CD4-positive, alpha-beta T cell treated with Interleukin-4 for 1 hour (primary cell): Measurements from ENCODE around the gene GABRB3.
"Not testable (repeated sequence)": the region's sequence is repeated elsewhere in the genome, so short reads cannot be mapped to it uniquely, and the experiment has no call there.

ENCODE experiments used
- DNase-seq, 2 donors: peaks; one replicate each; pipeline ENCODE4 v3.0.0-alpha.2; 2020 to 2022

The GABRB3 gene

DNA sequence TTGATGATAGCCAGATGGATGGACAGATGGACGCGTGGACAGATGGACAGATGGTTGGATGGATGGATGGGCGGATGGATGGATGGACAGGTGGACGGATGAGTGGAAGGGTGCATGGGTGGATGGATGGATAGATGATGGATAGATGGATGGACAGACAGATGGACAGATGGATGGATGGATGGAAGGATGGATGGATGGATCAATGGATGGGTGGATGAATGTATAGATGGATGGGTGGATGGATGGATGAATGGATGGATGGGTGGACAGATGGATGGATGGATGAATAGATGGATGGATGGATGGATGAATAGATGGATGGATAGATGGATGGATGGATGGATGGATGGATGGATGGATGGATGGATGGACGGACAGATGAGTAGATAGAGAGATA lies 40.9 kb downstream of the GABRB3 start:
- no peak for DNase-seq

DNA sequence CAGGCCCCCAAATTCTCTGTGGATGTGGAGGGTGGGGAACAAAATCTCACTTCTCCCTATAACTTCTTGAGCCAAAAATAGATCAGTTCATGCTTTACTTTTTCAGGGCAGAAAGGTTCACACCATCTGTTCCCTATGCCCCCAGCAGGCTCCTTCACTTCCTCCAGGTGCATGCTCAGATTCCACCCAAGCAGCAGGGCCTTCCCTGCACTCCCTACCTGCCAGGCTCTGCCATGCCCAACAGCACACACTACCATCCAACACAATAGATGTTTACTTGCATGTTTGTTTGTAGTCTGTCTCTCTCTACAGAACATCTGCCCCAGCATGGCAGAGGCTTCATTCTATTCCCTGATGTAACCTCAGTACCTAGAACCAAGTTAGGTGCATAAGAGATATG lies 43.3 kb downstream of the GABRB3 start:
- no peak for DNase-seq

DNA sequence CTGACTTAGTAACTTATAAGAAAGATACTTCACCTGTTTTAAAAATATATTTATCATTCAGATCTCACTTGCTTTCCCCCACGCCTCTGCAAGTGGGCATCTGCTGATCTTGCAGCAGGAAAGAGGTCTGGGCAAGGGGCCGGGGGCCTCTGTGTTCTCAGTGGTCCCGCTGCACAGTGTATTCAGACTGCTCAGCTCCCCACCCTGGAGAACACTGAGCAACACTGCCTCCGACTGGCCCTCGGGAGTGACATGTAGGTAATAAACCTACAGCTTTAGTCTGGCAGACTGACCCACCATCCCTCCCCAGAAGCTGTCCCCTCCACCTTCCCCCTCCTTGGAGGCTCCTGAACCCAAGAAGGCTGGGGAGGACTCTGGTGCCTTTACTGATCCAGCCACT lies 43.8 kb downstream of the GABRB3 start:
- DNase-seq: no peak

DNA sequence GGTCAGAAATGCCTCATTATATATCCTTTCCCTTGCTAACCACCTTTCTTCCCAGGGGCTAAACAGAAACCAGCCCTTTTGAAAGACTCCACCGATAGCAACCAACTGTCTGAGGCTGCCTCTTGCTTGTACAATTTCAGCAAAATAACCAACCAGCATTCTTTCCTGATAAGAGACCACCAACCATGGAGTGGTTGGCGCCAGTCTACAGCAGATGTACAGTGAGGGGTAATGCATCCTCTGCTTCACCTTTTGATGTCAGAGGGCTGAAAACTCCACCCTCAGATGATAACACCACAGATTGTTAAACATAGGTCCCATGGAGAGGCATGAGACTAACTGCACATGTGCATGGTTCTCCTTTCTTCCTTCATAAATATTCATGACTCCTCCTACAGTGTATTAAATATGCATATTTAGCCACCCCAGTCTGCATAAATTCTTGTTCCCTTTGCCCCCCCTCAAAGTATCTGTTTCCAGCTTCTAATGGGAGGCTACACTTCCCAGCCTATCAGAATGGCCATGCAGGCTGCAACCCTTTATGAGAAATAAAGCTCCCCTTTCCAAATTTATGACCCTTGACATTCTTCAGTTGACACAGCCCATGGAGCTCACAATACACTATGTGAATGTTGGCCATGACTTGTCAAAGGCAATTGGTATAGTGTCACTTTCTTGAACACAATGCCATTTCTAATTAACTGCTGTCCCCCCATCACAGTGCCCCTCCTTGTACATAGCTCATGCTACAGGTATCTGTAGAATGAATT lies 48.3 kb downstream of the GABRB3 start:
- no peak for DNase-seq

DNA sequence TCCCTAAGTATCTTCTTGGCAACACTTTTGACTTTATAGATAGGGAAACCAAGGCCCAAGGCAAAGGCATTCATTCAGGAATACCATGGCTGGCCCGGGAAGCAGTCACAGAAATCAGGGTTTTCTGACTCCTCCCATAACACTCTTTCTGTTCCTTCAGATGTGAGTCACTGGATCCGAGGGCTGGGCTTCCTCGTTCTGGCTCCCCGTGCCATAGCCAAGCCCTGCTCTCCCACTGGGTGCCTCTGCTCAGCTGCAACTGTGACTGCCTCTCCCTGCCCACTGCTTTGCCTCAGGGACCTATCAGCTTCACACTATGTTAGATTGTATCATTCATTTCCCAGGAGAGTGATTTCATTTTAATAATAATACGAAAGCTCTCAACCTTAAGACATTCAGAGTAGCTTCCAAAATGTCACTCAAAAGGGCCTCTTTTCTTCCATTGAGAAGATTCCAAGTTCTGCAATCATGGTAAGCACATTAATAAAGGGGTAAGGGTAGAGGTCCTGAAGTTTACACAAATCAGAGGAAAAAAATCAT lies 50.2 kb downstream of the GABRB3 start:
- no peak for DNase-seq

DNA sequence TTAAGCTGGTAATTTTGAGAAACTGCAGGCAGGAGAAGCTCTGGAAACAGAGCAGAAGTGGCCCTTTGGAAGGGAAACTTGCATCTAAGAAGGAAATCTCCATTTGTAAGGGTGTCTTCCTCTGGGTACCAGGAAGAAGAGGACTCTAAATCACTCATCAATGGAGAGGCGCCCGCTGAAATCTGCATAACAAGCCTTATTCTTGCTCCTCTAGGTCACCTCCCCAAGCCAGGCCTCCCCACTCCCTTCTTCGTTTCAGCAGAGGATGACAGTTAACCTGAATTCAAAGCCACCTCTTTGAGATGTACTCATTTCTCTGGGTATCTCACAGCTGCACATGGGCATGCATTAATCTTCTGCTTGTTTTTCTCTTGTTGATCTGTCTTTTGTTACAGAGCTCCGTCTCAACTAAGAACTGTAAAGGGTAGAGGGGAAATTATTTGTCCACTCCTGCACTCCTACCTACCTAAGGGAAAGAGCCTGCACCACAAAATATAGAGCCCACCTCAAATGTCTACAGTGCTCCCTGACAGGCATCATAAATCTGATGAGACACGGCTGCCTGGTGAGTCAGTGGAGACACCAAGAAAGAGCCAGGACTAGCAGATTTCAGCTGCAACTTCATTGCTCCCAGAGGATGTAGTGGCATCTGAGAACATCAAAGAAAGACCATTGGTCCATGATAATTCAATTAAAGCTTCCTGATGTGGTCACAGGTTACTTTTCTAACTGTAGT lies 51.5 kb downstream of the GABRB3 start:
- DNase-seq: no peak

DNA sequence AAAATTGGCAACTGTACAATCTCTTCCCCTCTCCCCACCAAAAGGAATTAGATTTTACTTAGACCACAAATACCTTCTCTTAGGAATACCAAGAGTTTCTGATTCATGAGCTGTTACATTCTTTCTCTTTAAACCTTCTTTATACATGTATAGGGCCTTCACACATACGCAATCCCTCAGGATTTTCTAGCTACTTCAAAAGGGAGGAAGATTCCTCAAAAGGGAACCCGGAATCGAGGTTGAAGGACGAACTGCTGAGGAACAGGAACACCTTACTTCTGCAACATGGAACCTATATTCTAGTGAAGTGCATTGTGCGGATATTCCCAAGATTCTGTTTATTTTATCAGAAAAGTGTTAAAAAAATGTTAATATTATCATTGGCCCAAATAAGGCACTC lies 52.3 kb downstream of the GABRB3 start:
- DNase-seq: no peak

DNA sequence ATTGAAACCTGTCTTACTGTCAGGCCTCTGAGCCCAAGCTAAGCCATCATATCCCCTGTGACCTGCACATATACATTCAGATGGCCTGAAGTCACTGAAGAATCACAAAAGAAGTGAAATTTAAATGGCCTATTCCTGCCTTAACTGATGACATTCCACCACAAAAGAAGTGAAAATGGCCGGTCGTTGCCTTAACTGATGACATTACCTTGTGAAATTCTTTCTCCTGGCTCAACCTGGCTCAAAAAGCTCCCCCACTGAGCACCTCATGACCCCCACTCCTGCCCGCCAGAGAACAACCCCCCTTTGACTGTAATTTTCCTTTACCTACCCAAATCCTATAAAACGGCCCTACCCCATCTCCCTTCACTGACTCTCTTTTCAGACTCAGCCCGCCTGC lies 53.0 kb downstream of the GABRB3 start:
- DNase-seq: not testable (repeated sequence)

DNA sequence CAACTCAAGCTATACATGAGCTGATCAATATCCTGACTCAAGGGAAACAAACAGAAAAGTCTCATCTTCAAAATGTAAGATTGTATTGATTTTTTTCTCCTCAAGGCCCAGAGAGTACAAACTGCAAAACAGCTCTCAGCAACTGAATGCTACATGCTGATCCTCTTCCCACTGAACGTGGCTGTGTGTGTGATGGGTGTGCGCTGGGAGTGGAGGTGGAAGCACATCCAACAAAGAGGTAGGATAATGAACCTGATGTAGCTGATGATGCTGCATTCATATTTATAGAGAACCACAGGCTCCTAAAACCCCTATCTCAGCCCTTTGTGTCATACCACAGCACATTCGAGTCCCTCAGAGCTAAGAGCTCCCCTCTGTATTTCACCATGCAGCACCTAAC lies 56.8 kb downstream of the GABRB3 start:
- DNase-seq: no peak

DNA sequence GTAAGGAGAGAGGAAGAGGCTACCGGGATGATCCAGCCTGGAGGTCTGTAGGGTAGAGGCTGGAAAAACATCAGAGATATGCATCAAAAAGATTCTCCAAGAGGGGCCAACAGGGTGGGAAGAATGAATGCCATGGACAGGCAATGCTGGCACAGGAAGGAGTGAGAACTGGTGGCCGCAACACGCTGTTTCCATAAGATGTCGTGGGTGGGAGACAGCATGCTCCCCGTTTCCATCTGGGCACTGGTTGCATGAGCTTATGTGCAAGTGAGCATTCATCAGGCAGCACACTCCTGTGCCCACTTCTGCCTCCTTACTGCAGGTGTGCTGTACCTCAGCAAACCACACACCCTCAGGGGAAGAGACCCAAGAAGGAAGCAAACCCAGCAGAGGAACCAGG lies 59.4 kb downstream of the GABRB3 start:
- DNase-seq: no peak

DNA sequence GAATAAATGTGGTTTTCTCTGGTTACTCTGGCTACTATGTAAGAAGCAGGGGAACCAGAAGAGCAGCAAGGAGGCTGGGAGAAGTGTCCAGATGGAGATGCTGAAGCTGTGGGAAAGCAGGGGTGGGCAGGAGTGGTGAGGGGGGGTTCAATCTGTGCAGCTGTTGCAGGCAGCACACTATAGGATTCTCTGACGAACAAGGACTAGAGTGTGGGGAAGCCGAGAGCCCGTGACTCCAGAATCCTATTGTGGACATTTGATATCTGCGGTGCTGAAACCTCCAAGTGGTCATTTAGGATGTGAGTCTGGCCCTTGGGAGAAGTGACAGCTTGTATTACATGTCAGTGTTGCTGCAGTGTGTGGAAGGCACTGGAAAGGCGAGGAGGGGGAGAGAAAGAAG lies 60.5 kb downstream of the GABRB3 start:
- no peak for DNase-seq

DNA sequence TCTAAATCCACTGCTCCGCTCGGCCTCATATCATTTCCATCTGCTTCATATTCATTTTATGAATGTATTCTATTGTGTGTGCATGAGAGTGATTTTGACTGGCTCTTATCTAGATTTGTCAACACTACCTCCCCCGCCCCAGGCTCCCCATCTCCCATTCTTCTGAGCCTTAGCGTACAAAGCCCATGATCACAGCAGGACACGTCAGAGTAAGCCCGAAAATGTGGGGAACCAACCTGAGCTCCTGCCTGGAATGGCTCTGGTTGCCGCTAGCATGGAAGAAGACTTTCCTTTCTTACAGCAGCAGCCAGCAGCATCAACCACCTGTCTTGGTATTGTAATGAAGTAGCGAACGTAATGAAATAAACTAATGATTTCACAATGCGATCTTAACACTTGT lies 61.4 kb downstream of the GABRB3 start:
- no peak for DNase-seq

DNA sequence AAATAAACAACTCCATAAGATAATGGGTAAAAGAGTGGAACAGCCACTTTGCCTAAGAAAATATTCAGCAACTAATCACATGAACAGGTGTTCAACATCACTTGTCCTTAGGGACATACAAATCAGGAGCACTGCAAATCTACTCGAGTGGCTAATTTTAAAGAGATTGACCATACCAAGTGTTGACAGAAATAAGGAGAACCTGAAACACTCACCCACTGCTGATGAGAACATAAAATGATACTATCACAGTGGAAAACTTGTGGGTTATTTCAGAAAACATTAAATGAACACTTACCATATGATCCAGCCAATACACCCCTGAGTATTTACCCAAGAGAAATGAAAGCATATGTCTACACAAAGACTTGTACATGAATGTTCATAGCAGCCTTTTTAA lies 70.5 kb downstream of the GABRB3 start:
- DNase-seq: no peak

DNA sequence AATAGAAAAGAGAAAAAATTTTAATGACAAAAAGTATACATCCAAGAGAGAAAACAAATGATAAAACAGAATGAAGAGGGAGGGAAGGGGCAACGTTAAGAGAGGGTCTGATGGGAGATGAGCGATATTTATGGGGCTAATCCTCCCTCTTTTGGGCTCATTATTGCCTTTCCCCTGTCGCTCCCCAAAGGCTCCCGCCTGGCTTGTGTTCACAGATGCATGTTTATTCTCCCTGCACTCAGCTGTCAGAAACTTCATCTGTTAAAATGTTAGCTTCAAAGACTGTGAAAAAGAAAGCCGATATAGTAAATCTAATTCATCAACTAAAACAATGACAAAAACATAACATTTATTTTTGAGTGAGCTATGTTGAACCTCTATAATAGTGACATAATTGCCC lies 74.3 kb downstream of the GABRB3 start:
- no peak for DNase-seq

DNA sequence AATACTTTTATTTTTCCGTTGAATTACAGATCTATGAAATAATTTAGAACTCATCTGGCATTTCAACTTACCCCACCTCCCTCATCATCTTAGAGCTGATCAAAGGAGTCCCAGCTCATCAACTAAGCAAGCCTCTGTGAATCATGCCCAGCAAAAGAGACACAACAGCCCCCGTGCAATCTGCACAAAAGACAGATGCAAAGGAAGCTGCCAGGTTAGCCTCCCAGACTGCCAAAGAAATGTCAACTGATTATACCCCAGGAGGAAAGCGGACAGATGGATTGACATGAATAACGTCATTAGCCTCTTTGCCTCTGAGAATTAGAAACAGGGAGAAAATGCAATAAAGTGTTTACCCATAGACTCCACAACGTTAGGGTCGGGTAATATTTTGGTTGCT lies 75.0 kb downstream of the GABRB3 start:
- no peak for DNase-seq

DNA sequence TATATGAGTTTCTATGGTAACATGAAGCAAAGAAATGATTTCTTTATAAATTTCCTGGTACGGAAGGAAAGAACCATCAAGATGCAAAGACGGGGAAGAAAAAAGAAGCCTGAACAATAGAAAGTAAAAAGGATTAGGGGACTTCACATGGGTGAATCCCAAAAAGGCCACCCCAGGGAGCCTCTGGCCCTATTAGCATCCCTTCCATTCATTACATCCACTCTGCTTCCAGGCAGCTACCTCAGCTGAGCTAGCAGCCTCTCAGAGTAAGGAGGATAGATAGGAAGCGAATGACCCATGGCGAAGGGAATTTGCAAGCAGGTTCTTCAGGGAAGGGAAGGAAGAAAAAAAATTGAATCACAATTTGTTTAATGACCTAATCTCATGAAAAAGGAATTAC lies 81.6 kb downstream of the GABRB3 start:
- no peak for DNase-seq

DNA sequence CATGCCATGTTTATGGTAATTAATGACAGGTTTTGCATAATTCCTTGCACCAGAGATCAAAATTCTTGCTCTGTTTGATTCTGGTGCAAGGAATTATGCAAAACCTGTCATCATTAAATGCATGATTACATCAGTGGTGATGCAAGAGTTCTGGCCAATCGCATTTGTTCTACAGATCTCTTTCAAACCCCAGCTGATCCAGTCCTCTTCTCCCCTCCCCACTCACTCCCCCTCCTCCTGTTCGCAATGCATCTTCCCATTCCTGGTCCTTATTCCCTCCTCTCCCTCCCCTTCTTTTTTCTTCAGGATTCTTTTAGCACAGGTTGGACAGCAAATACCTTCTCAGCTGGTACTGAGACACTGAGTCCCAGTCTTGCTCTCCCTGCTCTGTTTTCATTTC lies 82.1 kb downstream of the GABRB3 start:
- no peak for DNase-seq

DNA sequence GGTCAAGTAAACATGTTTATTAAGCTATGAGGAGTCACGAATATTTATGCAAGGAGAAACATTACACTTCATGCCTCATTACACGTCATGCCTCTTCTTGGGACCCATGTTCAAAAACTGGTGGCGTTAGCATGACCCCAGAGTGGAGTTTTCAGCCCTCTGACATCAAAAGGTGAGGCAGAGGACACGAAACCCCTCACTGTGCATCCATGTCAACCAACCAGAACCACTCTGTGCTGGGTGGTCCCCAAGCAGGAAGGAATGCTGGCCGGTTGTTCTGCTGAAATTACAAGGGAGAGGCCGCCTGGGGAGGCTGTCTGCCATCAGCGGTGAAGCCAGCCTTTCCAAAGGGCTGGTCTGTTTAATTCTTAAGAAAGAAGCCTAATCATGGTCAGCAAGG lies 83.4 kb downstream of the GABRB3 start:
- no peak for DNase-seq

DNA sequence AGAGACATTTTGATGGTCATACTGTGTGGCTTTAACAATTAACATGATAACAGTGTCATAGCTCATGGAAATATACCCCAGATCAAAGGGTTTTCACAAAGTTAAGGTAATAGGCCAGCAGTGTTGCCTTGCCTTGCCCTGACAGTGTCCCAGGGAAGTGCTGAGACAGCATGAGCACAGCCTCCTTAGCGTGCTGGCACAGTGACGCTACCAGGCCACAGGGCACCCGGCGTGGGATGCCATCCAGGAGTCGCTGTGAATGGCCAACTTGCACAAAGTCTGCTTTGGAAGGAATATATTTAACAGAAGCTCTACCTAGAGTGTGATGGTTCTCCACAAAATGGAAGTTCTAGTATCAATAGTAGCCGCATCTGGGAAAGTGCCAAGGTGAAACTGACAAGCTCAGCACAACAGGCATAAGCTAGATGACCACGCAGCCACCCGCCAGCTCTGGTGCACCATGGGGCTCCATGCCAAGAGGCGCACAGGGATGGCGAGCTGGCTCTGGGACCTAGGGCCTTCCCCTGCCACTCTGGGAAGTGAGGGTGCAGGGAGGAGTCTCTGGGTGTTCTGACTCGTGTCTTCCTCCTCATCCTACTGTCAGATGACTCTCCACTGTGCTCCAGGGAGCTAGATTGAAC lies 86.2 kb downstream of the GABRB3 start:
- no peak for DNase-seq

DNA sequence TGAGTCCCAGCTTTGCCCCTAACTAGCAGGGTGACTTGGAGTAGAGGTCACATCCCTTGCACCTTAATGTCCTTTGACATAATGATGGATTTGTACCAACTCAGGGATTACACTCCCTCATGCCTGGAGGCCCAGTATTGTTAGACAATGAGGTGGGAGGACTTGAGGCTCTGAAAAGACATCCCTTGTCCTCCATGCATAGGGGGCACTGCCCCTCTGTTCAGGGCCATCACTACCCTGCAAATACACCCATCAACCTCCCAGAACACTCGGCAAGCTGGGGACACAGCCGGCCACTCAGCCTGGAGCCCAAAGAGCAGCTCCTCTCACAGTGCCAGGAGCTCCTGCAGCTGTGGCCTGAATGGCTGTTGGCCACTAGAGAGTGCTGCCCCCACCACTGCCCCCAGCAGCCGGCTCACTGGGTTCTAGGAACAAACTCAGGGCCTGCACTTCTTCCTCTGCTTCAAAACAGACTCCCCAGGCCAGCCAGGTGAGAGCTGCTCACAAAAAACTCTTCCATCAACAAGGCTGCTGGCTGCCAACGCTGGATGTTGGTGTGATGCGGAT lies 90.2 kb downstream of the GABRB3 start:
- DNase-seq: no peak

DNA sequence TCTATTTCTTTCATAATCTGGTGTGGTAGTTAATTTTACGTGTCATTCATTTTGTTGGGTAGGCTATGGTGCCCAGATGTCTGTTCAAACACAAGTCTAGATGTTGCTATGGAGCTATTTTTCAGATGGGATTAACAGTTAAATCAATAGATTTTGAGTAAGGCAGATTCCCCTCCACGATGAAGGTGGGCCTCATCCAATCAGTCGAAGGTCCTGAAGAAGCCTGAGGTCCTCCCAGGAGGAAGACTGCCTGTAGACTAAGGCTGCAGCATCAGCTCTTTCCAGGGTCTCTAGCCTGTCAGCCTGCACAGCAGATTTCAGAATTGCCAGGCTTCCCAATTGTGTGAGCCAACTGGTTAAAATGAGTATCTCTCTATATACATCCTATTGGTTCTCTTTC lies 92.9 kb downstream of the GABRB3 start:
- DNase-seq: no peak

DNA sequence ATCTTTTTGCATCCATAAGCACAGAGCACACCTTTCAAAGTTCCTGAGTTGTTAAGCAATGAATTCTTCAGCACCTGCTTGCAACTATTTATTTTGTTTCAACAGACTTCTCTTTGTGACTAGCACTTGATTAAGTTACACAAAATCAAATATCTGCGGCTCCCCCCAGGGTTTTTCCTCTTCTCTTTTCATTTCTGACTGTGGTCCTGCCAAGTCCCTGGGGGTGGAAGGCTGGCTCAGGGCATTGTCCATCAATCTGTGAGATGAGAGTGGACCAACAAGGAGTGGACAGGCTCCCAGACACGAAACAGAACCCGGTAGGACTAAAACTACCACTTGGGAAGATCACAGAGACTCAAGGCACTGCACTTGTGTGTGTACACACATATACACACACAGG lies 96.8 kb downstream of the GABRB3 start:
- no peak for DNase-seq

DNA sequence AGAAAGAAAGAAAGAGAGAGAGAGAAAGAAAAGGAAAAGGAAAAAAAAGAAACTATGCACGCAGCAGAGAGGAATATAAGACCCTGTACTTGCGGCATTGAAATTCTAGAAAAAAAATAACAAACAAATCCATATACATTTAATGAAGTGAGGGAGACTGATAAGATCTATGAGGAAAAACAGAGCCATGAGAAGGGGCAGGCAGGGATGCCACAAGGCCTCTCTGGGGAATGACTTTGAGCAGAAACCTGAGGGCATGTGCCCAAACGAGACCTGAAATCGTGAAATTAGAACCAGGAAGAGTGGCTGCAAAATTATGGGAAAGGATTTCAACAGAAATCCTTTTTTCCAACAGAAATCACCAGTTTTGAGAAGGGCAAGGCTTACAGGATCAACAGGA lies 98.4 kb downstream of the GABRB3 start:
- DNase-seq: no peak

DNA sequence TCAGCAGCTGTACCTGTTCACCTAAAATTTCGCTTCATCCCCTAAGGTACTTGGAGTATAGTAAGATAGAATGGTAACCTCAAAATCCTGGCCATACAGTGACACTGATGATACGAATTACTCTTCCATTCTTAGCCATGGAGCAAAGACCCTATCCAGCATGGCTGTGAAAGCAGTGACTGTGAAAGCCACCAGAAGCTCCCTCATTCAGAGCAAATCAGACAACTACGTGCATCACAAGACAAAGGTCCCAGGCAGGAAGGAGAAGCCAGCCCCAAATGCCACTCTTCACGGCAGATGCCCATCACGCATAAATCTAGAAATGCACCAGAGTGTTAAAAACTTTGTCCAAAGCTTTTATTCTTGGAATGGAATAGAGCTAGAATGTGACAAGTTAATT lies 99.4 kb downstream of the GABRB3 start:
- DNase-seq: no peak
